NCI-H1417 (cell line): ENCODE measurements around the gene C13orf46.

ENCODE experiments used
- DNase-seq, 3 experiments: peaks; one replicate each; lab custom pipeline; 2025; lab: John Stamatoyannopoulos, UW

The C13orf46 gene

DNA sequence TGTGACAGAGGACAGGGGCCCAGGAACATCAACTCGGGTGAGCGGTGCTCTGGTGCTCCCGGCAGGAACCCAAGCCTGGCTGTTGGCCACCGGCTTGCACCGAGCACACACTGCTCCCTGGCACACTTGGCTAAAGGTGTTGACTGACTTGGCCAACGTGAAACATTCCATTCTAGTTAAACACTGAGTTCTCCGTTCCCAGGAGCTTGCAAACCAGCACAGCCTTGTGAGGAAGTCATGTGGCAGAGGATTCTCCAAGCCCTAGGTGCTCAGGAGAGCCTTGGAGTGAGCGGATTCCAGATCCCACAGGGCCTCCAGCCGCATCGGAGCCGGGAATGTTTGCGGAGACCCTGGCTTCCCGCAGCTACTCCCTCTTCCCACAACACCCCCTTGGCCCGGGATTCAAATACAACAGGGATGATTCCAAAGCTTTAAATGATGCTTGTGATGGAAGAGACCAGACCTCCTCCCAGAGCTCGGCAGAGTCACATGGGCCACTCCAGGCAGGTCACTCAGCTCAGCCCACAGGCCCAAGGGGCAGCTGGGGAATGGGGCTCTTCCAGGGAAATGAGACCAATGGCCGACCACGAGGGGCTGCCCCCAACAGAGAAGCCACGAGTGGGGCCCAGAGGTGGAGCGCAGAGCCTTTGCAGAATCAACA lies 2.9 kb downstream of the C13orf46 start:
- DNase-seq, result no peak

DNA sequence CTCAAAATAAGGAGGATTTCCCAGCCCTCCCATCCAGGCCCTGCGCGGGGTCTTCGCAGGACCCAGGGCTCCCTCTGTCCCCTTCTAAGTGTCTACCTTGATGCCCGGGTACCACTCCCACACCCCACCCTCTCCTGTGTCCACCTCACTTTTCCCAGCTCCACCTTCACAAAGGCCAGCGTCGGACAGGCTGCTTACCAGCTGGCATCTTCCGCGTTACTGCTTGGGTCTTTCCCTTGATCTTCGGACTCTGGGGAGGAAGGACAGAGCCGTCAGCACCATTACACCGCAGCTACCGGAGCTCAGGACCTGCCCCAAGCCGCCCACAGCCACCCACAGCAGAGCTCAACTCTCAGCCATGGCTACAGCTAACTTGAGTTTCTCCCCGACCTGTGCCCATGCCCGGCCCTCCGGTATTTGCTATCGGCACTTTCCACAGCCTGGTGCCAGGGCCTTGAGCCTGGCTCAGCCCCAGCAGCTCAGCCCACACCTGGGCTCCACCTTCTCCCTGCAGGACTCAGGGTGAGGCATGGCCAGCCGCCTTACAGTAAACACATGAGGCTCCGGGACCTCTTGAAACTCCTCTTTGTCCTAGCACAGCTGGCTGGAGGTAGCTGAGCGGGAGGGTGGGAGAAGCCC lies 3.8 kb downstream of the C13orf46 start:
- DNase-seq, result no peak

DNA sequence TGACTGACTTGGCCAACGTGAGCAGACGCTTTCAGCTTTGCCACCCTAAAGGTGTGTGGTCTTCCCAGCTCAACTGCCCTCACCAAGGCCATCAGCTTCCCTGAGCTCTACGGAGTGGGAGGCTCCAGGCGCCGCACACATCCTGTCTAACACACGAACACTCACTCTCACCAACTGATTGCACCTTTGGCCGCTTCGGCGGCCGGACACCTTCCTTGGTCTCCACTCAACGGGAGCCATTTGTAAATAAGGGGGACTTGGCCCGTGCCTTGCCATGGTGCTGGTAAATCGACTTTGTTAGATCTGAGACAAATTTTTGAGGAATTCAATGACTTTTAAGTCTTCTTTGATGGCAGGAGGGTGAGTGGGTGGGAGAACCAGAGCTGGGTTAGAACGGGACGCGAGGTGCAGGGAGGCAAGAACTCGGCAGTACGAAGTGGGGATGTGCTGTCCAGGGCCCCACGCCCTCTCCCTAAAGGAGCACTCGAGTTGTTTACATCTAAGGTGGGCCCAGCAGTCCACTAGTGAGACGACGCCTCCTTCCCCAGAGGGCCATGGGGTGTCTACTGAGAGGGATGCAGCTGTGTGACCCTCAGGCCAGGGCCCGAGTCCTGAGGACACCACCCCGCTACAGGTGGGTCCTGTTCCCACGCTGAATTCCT lies 4.4 kb downstream of the C13orf46 start:
- no peak for DNase-seq

DNA sequence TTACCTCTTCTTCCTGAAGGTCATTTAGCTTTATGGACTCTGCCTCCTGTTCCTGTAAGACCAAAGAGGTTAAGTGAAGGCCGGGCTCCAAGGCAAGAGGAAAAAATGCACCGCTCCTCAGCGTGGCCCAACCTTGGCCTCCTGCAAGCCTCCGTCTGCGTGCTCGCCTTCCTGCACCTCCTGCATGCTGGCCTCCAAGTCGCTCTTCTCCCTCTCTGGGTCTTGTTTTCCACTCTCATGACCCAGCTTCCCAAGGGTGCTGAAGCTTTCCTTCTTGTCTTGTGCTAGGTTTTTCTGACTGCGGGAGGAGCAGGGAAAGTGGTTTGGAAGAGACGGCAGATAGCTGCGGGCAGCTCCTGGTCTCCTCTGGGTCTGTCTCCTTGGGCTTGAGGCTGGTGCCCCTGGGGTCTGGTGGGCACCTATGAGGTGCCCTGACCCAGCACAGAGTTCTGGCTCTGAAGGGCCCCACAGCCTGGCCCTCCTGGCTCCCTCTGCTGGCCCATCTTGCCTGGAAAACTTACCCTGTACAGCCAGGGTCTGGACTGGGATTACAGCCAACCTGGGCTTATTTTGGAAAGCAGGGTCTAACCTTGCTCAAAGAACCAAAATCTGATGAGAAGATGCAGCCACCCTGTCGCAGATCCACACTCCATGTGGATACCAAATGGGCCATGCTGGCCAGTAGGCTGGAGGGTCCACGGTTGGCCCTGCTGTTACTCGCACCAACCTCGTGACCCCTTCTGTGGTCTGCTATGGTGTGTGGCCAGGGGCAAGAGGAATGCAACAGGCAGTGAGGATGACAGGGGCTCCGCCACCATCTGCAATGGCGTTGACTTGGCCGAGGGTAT lies 5.2 kb downstream of the C13orf46 start:
- no peak for DNase-seq

DNA sequence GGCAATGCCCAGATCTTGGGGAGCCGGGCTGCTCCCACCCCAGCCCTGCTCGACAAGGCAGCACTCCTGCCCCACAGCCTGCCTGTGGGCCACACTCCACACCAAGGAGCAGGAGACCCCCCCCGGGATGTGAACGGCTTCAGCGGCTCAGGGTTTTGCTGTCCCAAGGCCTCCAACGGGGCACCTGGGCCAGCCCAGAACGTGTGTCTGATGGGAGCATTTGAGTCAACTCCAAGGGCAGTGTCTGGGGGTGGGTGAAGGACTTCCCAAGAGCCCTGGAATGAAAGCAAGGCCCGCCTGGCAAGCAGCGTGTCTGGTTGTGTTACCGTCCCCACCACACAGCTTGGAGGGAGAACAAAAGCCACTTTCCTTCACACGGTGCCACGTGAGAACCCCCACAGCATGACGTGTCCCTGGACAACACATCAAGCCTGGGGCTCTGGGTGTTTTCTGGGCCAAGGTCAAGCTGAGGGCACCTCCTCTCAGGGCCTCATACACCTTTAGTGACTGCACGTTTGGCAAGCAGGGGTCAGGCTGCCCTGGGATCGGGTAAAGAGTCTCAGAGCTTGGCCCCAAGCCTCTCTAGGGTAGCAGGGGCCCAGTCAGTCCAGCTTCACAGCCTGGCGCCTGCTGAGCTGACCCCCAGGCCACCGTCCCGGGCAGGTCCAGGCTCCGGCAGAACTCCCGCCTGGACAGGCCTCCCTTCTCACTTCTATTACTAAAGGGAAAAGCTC lies 6.0 kb downstream of the C13orf46 start:
- DNase-seq, result no peak

DNA sequence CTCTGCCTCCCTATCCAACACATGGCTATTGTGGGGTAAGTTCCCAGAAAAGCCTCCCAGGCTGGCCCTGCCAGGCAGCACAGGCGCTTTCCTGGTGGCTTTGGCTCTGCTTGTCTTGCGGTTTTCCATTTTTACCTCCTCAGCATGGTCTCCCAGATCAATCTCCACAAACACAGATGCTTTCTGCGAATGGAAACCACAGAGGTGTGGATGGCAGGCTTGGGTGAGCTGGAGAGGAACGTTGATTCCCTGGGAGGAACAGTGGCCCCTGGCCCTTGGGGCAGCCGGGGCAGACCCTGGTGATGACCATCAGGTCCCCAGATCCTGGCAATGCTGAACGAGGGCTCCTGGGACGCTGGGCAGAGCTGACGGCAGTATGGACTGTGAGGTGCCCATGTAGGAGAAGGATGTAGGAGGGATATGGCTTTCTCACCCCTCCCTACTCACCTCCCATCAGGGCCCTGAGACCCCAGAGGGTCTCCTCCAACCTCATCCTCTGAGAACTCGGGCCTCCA lies 6.6 kb downstream of the C13orf46 start:
- no peak for DNase-seq

DNA sequence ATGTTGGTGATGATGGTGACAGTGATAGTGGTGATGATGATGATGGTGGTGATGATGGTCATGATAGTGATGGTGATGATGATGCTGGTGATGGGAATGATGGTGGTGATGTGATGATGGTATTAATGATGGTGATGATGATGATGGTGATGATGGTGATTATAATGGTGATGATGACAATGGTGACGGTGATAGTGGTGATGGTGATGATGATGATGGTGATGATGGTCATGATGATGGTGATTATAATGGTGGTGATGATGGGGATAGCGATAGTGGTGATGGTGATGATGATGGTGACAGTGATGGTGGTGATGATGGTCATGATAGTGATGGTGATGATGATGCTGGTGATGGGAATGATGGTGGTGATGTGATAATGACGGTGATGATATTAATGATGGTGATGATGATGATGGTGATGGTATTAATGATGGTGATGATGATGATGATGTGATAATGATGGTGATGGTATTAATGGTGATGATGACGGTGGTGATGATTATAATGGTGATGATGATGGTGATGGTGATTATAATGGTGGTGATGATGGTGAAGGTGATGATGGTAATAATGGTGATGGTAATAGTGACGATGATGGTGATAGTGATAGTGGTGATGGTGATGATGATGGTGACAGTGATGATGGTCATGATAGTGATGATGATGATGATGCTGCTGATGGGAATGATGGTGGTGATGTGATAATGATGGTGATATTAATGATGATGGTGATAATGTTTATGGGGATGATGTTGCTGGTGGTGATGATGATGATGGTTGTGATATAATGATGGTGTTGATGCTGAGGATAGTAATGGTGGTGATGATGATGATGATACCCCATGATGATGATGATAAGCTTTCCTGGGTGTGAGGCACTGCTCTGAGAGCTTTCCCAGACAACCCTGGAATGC lies 7.7 kb downstream of the C13orf46 start:
- DNase-seq, result no peak

DNA sequence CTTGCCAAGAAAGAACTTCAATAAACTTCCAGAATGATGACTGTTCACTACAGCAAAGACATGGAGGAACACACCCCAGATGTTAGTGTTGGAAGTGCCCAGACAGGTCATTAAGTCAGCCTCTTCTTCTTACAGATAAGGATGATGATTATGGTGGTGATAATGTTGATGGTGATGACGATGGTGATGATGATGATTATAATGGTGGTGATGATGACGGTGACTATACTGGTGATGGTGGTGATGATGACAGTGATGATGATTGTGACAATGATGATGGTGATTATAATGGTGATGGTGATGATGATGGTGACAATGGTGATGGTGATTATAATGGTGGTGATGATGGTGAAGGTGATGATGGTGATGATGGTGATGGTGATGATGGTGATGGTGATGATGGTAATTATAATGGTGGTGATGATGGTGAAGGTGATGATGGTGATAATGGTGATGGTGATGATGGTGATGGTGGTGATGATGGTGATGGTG lies 8.4 kb downstream of the C13orf46 start:
- no peak for DNase-seq

DNA sequence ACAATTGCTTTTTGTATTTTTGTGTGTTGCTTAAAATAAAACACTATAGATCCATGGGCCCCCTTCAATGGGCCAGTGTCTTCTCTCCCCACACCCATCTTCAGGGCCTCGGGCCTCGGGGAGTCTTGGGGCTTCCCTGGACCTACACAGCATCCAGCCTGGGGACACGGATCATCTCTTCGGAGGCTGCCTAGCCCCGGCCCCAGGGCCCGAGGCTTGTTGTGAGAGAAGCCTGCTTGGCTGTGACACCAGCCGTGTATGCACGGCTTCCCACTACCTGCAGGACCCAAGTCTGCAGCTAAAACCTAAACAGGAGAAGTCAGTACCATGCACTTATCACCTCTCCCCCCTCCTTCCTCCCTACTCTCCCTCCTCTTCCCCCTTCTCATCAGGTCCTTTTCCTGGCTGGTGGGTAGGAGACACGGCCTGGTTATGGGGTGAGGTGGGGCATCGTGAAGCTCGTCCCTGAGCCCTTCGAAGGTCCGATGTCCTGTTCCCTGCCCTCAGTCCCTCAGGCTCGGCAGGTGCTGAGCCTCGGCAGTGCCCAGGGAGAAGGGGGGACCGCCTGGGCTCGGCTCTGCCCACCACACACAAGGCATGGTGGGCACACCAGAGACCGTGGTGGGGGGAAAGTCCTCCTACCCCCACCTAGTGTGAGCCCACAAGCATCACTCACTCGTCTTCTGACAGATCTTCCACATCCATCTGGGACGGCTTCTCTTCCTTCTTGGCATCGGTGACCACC lies 9.5 kb downstream of the C13orf46 start:
- DNase-seq, result no peak

DNA sequence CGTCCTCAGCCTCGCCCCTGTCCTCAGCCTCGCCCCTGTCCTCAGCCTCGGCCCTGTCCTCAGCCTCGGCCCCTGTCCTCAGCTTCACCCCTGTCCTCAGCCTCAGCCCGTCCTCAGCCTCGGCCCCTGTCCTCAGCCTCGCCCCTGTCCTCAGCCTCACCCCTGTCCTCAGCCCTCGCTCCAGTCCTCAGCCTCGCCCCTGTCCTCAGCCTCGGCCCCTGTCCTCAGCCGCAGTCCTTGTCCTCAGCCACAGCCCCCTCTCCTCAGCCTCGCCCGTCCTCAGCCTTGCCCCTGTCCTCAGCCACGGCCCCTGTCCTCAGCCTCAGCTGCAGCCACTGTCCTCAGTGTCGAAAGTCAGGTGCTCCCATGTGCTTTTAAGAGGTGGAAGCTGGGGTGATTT lies 10.5 kb downstream of the C13orf46 start:
- DNase-seq, result no peak

DNA sequence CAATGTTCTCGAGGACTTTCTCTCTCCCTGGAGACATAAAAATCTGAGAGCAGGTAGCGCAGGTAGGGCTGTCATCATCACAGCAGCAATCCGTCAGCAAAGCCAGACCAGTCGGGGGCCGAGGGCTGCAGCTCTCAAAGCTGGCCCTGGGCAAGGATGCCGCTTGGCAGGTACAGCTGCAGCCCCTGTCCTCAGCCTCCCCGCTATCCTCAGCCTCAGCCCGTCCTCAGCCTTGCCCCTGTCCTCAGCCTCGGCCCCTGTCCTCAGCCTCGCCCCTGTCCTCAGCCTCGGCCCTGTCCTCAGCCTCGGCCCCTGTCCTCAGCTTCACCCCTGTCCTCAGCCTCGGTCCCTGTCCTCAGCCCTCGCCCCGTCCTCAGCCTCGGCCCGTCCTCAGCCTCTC lies 10.9 kb downstream of the C13orf46 start:
- no peak for DNase-seq

DNA sequence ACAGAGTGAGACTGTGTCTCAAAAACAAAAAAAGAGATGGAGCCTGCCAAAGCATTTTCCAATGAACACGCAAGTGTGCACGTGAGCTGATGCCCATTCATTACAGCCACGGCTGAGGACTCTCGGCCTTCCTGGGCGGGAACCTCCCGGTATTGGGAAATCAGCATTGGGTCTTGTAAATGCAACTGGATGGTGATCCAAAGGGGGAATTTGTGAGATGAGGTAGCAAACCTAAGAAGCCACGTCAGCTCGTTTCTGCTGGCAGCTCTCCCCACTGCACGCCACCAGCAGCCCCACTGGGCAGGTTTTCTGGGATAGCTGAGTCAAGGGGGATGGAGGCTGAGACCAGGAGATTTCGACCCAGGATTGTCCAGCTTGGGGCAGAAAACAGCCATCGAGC lies 11.5 kb downstream of the C13orf46 start:
- no peak for DNase-seq

DNA sequence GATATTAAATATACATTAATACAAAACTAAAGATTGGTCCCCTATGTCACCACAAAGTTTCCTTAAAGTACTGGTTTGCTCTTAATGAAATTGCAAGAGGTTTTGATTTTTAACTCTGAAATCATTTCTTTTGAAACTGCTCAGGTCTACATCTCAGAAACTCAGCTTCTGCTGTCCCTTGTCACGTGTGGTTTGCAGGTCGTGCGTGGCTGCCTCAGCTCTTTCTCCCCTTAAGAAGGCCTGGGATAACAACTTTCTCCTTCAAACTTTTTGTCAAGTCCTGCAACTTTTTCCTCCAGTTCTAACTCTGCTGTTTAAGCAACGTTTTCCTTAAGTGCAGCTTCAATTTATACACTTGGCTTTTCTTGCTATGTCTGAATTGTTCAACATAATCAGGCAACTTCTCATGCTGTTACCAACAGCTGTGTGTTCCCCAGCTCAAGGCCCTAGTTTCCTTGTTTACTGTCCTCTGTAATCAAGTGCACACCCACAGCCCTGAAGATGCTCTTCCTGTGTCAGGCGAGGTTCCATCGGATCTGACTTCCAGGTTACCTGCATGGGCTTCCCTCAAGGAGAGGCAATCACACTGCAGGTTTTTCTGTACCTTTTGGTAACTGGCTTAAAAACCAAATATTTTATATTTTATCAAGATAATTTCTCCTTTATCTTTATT lies 13.5 kb downstream of the C13orf46 start:
- no peak for DNase-seq

DNA sequence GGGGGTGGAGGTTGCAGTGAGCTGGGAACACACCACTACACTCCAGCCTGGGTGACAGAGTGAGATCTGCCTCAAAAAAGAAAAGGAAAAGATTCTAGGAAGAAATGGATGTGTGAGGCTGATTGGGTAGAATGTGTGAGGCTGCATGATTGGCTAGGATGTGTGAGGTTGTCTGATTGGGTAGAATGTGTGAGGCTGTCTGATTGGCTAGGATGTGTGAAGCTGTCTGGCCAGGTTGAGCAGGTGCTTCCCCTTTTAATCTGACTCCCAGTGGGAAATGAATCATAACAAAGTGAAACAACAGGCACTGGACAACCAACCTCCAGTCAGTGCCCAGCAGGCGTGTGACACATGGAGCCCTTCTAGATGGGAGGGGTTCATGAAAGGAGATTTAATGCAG lies 14.7 kb downstream of the C13orf46 start:
- DNase-seq, result no peak

DNA sequence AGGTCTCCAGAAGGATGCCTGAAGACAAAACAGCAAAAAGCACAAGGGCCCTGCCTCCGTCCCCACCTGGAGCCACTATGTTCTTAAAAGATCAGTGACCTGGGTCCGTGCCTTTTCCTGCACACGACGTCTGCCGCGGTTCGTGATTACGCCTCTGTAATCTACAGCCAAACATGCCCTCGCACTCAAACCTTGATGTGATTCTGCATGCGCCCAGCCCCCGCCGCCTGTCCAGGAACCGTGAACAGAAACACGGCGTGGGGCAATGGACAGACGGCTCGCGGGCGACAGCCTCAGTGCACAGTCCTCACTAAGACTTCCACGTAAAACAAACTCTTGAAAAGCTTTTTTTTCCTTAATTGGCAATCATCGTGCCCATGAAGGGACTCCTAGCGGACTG lies 15.5 kb downstream of the C13orf46 start:
- no peak for DNase-seq

DNA sequence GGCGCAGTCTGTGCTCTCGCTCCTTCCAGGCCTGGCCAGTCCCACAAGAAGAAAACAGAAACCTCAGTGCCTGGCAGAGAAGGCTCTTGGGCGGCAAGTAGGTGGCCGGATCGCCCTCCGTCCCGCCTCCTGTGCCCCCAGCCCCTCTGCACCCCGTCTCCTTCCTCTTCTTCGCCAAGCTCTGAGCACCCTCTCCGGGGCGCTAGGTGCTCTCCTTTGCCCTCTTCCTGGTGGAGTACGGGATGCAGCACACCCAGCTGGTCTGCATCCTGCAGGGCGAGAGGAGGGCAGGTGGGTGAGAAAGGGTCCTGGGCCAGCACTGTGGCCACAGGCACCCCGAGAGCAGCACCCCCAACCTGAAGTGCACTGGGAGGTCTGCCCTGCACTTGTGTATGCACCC lies 17.3 kb downstream of the C13orf46 start:
- DNase-seq, result no peak

DNA sequence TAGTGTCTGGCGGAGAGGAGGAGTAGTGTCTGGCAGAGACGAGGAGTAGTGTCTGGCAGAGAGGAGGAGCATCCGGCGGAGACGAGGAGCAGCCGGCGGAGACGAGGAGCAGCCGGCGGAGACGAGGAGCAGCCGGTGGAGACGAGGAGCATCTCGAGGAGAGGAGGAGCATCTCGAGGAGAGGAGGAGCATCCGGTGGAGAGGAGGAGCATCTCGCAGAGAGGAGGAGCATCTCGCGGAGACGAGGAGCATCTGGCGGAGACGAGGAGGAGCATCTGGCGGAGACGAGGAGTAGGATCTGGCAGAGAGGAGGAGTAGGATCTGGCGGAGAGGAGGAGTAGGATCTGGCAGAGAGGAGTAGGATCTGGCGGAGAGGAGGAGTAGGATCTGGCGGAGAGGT lies 18.2 kb downstream of the C13orf46 start:
- DNase-seq, result no peak

DNA sequence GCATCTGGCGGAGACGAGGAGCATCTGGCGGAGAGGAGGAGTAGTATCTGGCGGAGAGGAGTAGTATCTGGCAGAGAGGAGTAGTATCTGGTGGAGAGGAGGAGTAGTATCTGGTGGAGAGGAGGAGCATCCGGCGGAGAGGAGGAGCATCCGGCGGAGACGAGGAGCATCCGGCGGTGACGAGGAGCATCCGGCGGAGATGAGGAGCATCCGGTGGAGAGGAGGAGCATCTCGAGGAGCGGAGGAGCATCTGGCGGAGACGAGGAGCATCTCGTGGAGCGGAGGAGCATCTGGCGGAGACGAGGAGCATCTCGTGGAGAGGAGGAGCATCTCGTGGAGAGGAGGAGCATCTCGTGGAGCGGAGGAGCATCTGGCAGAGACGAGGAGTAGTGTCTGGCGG lies 18.6 kb downstream of the C13orf46 start:
- DNase-seq, result no peak
